SJSA1 (cell line): ENCODE results near the gene DYNLT2. TPM values are rescaled to one million over a fixed set of nuclear protein-coding genes. Genes with fewer than 3 reads are reported as not detected.
"Not testable (repeated sequence)": the region's sequence is repeated elsewhere in the genome, so short reads cannot be mapped to it uniquely, and the experiment has no call there.

Source experiments
- DNase-seq, 2 experiments: peaks; one replicate each; pipeline ENCODE4 v3.0.0-alpha.2; 2015 to 2020; ENCODE audit warnings: low spot score in 2 of 2, low read depth in 1 of 2
- H3K27ac ChIP-seq: fragments of 250-450 bp; sonication (Bioruptor Pico); 2 replicates; pipeline ENCODE4 v1.5.1; 2020; ENCODE audit warnings: mild to moderate bottlenecking, moderate library complexity
- H3K27me3 ChIP-seq: fragments of 250-450 bp; sonication (Bioruptor Pico); replicated peaks from 2 replicates; pipeline ENCODE4 v1.5.1; 2020; ENCODE audit warnings: mild to moderate bottlenecking, moderate library complexity
- H3K36me3 ChIP-seq: fragments of 250-450 bp; sonication (Bioruptor Pico); 2 replicates; pipeline ENCODE4 v1.5.1; 2020; ENCODE audit warnings: mild to moderate bottlenecking
- H3K4me1 ChIP-seq: fragments of 250-450 bp; sonication (Bioruptor Pico); replicated peaks from 2 replicates; pipeline ENCODE4 v1.6.1; 2021; ENCODE audit warnings: mild to moderate bottlenecking
- H3K4me3 ChIP-seq: fragments of 250-450 bp; sonication (Bioruptor Pico); 2 replicates; pipeline ENCODE4 v1.5.1; 2020; ENCODE audit warnings: mild to moderate bottlenecking
- H3K9me3 ChIP-seq: fragments of 250-450 bp; sonication (Bioruptor Pico); replicated peaks from 2 replicates; pipeline ENCODE4 v1.5.1; 2020; ENCODE audit warnings: mild to moderate bottlenecking
- total RNA-seq: library from RNA; depleted of rRNA; stranded (reverse); fragments of >200 nt; shearing (Covaris generic); gene quantifications from 2 replicates; pipeline ENCODE4 v1.2.3, GENCODE V29; 2014

DYNLT2 gene
- total RNA-seq, 1 experiment from 2014 or later, result 0.68 TPM

DNA sequence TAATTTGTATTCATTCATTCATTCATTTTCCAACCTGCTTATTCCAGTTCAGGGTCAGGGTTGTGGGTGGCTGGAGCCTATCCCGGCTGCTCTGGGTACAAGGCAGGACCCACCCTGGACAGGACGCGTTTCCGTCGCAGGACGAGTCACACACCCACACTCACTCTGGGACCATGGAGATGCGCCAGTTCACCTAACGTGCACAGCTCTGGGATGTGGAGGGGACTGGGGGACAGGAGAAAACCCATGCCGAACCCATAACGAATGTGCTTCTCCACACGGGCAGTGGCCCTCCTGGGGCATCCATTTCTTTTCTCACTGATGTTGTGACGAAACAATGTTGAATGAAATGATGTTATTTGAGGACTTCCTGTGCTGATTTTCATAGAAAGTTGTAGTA, 26.5 kb upstream of the DYNLT2 start:
- H3K9me3 ChIP-seq, result no peaks in the 10 kb centered on the region
- no peak for DNase-seq
- H3K27ac ChIP-seq, result no peak overlapping the region
- peaks cover 5% of the 10 kb centered on the region; the same call in 1 of the 2 replicates for H3K4me1 ChIP-seq
- no peak overlapping the region for H3K4me3 ChIP-seq
- H3K36me3 ChIP-seq, result 0 out of 2 replicates have a peak, but pooled peaks cover 3% of the 10 kb centered on the region
- no peaks in the 10 kb centered on the region for H3K27me3 ChIP-seq

GRCh38 chr6:169776379-169776778, 25.0 kb upstream of the DYNLT2 start:
- Histone ChIP-seq H3K4me3 (no peak overlapping the region), H3K27ac (no peak overlapping the region), H3K4me1 (peaks cover 5% of the 10 kb centered on the region; the same call in 1 of the 2 replicates)

DNA sequence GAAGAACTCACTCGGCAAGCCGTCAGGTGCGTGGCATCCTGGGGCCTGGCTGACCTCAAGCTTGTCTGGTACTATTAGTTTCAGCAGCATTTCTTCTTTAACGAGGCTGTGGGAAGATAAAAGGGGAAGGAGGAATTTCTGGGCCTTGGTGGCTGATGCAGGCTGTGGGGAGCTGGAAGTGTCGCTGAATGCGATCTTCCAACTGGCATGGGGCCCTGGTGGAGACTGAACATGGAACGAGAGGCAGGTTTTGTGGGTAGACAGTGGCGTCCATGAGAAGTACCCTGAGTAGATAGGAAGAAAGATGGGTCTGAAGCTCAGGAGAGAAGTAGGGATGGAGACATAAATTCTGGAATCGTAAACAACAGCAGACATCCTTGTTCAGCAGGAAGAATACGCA, 23.9 kb upstream of the DYNLT2 start:
- Histone ChIP-seq H3K9me3 (no peaks in the 10 kb centered on the region), H3K4me1 (peaks cover 2% of the 10 kb centered on the region; the same call in 1 of the 2 replicates), H3K27ac (no peak overlapping the region), H3K4me3 (no peak overlapping the region), H3K36me3 (peaks cover 3% of the 10 kb centered on the region; the same call in 1 of the 2 replicates), H3K27me3 (no peaks in the 10 kb centered on the region)
- DNase-seq, result no peak

More at GRCh38 chr6:169776379-169776778, 25.0 kb upstream of the DYNLT2 start:
- Histone ChIP-seq H3K36me3 (peaks cover 3% of the 10 kb centered on the region; the same call in 1 of the 2 replicates), H3K27me3 (no peaks in the 10 kb centered on the region), H3K9me3 (no peaks in the 10 kb centered on the region)
- no peak for DNase-seq

DNA sequence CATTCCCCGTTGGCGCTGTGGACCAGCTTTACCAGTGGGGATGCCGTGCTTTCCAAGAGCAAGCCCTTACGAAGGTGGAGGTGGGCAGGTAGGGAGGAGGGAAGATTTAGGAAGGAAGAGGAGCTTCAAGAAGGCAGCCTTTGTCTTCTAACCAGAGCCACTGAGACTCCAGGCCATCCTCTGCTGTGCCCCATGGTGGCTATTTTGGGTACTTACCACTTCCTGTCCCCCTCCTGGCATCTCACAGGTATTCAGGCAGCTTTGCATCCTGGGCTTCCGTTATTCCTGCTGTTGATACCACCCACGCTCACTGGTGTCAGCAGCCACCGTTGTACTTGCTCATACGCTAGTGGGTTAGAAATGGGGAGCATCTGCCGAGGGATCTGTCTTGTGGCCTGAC, 23.0 kb upstream of the DYNLT2 start:
- H3K36me3 ChIP-seq, result peaks cover 3% of the 10 kb centered on the region; the same call in 1 of the 2 replicates
- DNase-seq, result no peak
- no peak overlapping the region for H3K27ac ChIP-seq
- H3K27me3 ChIP-seq, result no peaks in the 10 kb centered on the region
- no peak overlapping the region for H3K4me3 ChIP-seq
- H3K4me1 ChIP-seq, result no peaks in the 10 kb centered on the region
- no peaks in the 10 kb centered on the region for H3K9me3 ChIP-seq

GRCh38 chr6:169766921-169767736, 15.8 kb upstream of the DYNLT2 start:
- Histone ChIP-seq H3K9me3 (no peaks in the 10 kb centered on the region), H3K4me3 (no peak overlapping the region), H3K27me3 (no peaks in the 10 kb centered on the region), H3K27ac (no peak overlapping the region), H3K36me3 (no peaks in the 10 kb centered on the region; the same call in 1 of the 2 replicates), H3K4me1 (peaks cover 13% of the 10 kb centered on the region)
- DNase-seq, result no peak

DNA sequence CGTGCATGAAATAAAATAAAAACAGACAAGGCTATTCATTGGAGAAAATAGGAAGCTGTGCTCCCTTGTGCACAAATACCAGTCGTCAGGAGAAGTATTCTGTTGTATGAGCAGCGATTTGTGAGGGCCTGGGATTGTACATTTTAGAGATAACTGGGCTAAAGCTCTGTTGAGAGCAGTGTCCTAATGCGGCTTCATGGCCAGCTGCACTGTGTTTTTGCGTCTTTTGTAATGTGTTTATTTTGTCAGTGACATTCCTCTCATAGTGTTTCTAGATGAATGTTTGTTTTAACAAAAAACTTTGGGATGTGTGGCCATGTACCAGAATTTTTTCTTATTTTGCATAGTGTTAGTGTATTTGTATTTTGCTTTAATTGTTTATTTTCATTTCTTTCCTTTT, 14.9 kb upstream of the DYNLT2 start:
- H3K4me3 ChIP-seq, result no peak overlapping the region
- DNase-seq, result peak in 1 of 2 experiments; percentile 80
- no peaks in the 10 kb centered on the region for H3K9me3 ChIP-seq
- H3K4me1 ChIP-seq, result peaks cover 13% of the 10 kb centered on the region
- H3K27ac ChIP-seq, result no peak overlapping the region
- H3K36me3 ChIP-seq, result no peaks in the 10 kb centered on the region; the same call in 1 of the 2 replicates
- H3K27me3 ChIP-seq, result no peaks in the 10 kb centered on the region

DNA sequence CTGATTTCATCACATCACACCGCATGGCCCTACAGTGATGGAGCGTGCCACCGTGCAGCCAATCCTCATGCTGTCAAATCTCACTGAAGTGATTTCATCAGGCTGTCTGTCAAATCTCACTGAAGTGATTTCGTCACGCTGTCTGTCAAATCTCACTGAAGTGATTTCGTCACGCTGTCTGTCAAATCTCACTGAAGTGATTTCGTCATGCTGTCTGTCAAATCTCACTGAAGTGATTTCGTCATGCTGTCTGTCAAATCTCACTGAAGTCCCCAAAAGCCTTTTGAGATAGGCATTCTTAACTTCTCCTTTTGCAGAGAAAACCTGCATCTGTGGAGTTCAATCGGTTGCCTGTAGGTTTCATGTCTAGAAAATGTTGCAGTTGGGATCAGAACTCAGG, 14.4 kb upstream of the DYNLT2 start:
- not testable (repeated sequence) for H3K27ac ChIP-seq, H3K4me3 ChIP-seq, H3K9me3 ChIP-seq, DNase-seq, H3K36me3 ChIP-seq, H3K27me3 ChIP-seq
- peaks cover 13% of the 10 kb centered on the region for H3K4me1 ChIP-seq

DNA sequence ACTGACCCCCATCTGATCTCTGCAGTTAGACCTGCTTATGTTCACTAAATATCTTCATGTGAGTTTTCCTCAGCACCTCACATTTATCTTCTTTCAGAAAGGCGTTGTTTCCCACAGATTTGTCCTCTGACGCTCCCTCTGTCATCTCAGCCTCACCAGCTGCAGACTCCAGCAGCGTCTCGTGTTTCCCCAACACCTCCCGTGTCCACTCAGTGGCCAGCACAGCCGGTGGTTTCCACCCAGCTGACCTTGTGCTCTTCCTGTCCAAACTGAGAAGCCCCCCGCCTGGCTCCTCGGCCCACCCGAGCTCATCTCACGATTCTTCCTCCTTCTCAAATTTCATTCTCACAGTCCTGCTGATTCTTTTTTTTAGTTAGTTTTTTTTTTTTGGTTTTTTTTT, 12.5 kb upstream of the DYNLT2 start:
- no peaks in the 10 kb centered on the region; the same call in 1 of the 2 replicates for H3K36me3 ChIP-seq
- no peak for DNase-seq
- H3K4me3 ChIP-seq, result no peak overlapping the region
- no peaks in the 10 kb centered on the region for H3K27me3 ChIP-seq
- H3K9me3 ChIP-seq, result no peaks in the 10 kb centered on the region
- H3K4me1 ChIP-seq, result peaks cover 13% of the 10 kb centered on the region
- H3K27ac ChIP-seq, result no peak overlapping the region

DNA sequence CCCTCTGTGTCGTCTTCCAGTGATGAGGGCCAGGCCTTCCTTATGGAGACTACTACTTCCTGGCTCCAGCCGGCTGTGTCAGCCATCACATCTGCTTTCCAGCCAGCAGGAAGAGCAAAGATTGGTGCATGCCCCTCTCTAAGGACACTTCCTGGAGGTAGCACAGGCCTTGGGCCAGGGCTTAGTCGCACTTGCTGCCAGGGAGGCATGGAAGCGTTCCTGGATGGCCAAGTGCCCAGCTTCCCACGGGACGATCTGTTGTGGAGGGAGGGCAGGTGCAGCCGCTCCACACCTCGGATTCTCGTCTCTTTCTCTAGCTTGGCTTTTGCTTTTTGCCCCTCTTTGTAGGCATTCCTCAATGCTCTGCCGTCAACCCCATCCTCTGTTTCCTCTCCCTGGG, 11.9 kb upstream of the DYNLT2 start:
- no peak overlapping the region for H3K27ac ChIP-seq
- no peaks in the 10 kb centered on the region; the same call in 1 of the 2 replicates for H3K36me3 ChIP-seq
- no peaks in the 10 kb centered on the region for H3K27me3 ChIP-seq
- H3K4me3 ChIP-seq, result no peak overlapping the region
- H3K4me1 ChIP-seq, result peaks cover 13% of the 10 kb centered on the region
- no peak for DNase-seq
- no peaks in the 10 kb centered on the region for H3K9me3 ChIP-seq

DNA sequence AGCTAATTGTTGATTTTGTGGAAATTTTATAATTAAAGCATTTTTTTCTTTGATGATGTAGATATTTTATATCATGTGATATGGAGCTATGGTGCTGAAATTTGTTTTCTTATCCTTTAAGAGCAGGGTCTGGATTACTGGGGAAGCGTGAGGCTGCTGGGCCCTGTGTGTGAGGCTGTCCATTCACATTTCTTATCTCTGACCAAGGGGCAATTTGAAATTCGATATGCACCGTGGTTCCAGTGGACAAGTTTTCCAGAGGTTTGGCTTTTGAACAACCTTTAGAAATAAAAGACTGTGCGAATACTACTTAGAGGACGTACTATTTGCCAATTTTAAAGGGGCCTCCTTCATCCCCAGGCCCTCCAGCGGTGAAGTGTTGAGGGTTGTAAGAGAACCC, 3.8 kb upstream of the DYNLT2 start:
- H3K27me3 ChIP-seq, result no peaks in the 10 kb centered on the region
- DNase-seq, result no peak
- no peaks in the 10 kb centered on the region for H3K9me3 ChIP-seq
- no peak overlapping the region for H3K4me3 ChIP-seq
- H3K36me3 ChIP-seq, result peaks cover 9% of the 10 kb centered on the region
- H3K27ac ChIP-seq, result no peak overlapping the region
- peaks cover 6% of the 10 kb centered on the region; the same call in 1 of the 2 replicates for H3K4me1 ChIP-seq

DNA sequence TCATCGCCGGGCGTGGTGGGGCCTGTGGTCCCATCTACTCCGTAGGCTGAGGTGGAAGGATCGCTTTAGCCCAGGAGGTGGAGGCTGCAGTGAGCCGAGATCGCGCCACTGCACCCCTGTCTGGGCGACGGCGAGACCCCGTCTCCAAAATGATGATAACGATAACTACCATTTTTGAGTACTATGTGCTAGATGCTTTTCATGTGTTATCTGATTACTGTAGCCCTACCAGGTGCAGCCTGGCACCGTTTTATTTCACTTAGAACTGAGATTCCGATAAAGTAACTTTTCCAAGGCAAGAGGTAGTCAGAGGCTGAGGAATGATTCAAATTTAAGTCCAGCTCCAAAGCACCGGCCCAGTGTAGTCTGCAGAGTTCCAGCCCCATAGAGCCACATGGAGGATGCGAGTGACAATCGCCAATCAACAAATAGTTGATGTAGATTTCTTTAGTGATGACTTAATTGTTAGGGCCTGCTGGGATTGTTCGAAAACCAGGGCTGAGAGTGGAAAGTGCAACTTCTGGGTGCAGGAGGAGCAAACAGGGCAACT, 777 bp upstream of the DYNLT2 start:
- Histone ChIP-seq H3K27ac (peak overlapping the region; percentile 92), H3K4me3 (peak overlapping the region; percentile 87), H3K9me3 (no peaks in the 10 kb centered on the region), H3K4me1 (peaks cover 6% of the 10 kb centered on the region; the same call in 1 of the 2 replicates), H3K36me3 (peaks cover 9% of the 10 kb centered on the region), H3K27me3 (no peaks in the 10 kb centered on the region)
- DNase-seq, result no peak

DNA sequence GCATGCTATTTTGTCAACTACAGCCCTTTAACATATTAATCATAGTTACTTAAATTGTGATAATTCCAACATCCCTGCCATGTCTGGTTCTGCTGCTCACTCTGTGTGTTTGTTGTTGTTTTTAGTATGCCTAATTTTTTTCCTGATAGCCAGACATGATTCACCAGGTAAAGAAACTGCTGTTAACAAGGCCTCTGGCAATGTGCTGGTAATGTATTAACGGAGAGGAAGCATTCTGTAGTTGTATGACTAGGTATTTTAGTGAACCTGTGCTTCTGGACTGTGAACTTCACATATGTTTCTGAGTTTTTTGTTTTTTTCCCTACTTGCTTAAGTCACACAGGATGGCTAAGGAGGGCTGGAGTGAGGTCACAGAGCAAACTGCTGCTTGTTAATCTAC, 4.8 kb downstream of the DYNLT2 start:
- Histone ChIP-seq H3K36me3 (peaks cover 4% of the 10 kb centered on the region), H3K4me3 (no peak overlapping the region), H3K4me1 (no peaks in the 10 kb centered on the region), H3K27ac (no peak overlapping the region), H3K9me3 (no peaks in the 10 kb centered on the region), H3K27me3 (0 out of 2 replicates have a peak, but pooled peaks cover 3% of the 10 kb centered on the region)
- no peak for DNase-seq

- Histone ChIP-seq H3K27me3 (0 out of 2 replicates have a peak, but pooled peaks cover 3% of the 10 kb centered on the region), H3K4me1 (no peaks in the 10 kb centered on the region), H3K36me3 (no peaks in the 10 kb centered on the region), H3K27ac (no peak overlapping the region), H3K9me3 (no peaks in the 10 kb centered on the region), H3K4me3 (no peak overlapping the region)
- no peak for DNase-seq
Measured at GRCh38 chr6:169745405-169745804, 6.0 kb downstream of the DYNLT2 start.

DNA sequence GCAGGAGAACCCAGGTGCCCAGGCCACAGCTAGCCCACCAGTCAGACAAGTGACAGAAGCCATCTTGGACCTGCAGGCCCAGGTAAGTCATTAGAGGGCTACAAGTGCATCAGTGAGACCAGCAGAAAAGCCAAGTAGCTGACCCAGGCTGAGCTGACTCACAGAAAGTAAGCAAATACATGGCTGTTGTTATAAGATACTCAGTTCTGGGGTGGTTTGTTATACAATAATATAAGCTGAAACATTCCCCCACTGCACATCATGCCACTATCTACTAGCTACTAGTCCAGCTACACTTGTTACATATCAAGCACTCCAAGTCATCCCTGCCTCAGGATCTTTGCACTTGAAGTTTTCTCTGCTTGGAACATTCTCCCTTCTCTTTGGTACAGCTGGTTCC, 10.0 kb downstream of the DYNLT2 start:
- Histone ChIP-seq H3K9me3 (no peaks in the 10 kb centered on the region), H3K27ac (no peak overlapping the region), H3K4me3 (no peak overlapping the region), H3K4me1 (no peaks in the 10 kb centered on the region), H3K27me3 (0 out of 2 replicates have a peak, but pooled peaks cover 3% of the 10 kb centered on the region), H3K36me3 (no peaks in the 10 kb centered on the region)
- no peak for DNase-seq
